ENCODE measurements around the gene SPX. TPM values are rescaled to one million over a fixed set of nuclear protein-coding genes. Genes with fewer than 3 reads are reported as not detected.
A peak's percentile ranks its signal among the peaks of the same experiment; 100 is the strongest.

SPX gene
- total and polyA plus RNA-seq, 7 donors: 0.35 to 0.99 (median 0.68) TPM; not detected in 2

DNA sequence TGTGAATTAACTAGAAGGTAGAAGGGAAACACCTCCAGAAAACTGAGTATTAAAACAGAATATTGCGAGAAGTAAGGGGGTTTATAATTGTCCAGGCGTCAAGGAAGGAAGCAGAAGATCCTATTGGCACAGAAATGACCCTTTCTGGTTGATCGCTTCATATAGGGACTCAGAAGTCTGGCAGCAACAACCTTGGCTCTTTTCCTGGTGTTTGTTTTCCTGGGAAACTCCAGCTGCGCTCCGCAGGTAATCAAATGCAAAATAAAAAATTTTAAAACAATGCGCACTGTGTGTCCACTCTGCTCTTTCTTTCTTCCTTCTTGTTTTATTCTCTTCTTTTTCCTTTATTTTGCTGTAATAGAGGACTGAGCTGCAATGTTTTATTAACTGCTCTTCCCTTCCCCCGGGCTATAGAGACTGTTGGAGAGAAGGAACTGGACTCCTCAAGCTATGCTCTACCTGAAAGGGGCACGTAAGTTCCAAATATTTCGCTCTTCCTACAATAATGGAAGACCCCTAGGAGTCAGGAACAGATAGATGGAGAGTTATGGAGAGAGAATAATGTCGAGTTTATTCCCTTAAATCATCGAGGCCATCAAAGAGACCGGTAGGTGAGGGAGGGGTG is 737 bp downstream of the SPX start:
- no peaks in the 10 kb centered on the region for H3K9me3 ChIP-seq
- H3K27me3 ChIP-seq: no peaks in the 10 kb centered on the region
- intact Hi-C loops (cut with DNase I): no loop called here
- H3K36me3 ChIP-seq: no peaks in the 10 kb centered on the region
- peak overlapping the region; percentile 29 to 70 (median 58) for H3K4me3 ChIP-seq
- H3K4me1 ChIP-seq: peaks cover 0 to 23% (median 19%) of the 10 kb centered on the region in 4 donors
- no peak for TF ChIP-seq POLR2AphosphoS5 (IDR thresholded peaks at IDR 0.05)
- TF ChIP-seq EP300 (IDR thresholded peaks at IDR 0.05): no peak
- TF ChIP-seq, protein P1, sequence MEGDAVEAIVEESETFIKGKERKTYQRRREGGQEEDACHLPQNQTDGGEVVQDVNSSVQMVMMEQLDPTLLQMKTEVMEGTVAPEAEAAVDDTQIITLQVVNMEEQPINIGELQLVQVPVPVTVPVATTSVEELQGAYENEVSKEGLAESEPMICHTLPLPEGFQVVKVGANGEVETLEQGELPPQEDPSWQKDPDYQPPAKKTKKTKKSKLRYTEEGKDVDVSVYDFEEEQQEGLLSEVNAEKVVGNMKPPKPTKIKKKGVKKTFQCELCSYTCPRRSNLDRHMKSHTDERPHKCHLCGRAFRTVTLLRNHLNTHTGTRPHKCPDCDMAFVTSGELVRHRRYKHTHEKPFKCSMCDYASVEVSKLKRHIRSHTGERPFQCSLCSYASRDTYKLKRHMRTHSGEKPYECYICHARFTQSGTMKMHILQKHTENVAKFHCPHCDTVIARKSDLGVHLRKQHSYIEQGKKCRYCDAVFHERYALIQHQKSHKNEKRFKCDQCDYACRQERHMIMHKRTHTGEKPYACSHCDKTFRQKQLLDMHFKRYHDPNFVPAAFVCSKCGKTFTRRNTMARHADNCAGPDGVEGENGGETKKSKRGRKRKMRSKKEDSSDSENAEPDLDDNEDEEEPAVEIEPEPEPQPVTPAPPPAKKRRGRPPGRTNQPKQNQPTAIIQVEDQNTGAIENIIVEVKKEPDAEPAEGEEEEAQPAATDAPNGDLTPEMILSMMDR (IDR thresholded peaks at IDR 0.05): no peak
- no peak for TF ChIP-seq POLR2A (IDR thresholded peaks at IDR 0.05)
- peak overlapping the region in 1 of 4 donors; percentile 56 for H3K27ac ChIP-seq
- 13 to 41% methylated on average over 12 of the region's 12 CpGs for WGBS, 2 donors
- DNase-seq: no peak

DNA sequence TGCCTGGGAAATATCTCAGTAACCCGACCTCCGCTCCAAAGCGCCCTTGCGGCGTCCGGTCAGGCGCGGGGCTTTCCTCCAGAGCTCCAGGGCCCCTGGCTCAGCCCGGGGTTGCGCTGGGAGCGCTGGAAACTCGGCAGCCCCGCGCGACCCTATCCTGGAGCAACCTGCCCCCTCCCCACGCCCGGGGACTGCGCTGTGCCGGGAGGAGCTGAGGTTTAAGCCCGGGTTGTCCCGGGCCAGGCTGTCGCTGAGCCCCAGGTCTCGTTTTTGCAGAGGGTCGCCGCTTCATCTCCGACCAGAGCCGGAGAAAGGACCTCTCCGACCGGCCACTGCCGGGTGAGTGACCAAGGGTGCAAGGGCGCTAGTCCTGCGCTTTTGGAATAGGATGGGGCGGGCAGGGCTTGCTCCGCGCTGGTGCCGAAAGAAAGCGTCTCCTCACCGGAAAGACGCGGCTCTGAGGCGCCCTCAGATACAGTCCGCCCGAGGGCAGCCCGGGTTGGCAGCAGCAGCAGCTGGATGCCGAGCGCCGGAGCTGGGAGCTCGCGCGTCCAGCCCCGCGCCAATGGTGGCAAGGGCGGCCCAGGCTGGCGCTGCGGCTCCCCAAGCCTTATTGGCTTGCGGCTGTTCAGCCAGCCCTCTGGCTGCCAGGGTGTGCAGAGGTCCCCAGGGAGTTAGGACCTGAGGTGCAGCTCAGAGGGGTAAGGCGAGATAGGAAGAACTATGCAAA is 1.5 kb downstream of the SPX start:
- Histone ChIP-seq H3K36me3 (no peaks in the 10 kb centered on the region), H3K27ac (peak overlapping the region; percentile 15 to 64 (median 57)), H3K4me3 (peak overlapping the region; percentile 29 to 70 (median 58)), H3K4me1 (peaks cover 0 to 23% (median 19%) of the 10 kb centered on the region in 4 donors), H3K27me3 (no peaks in the 10 kb centered on the region), H3K9me3 (no peaks in the 10 kb centered on the region)
- TF ChIP-seq POLR2A (IDR thresholded peaks at IDR 0.05): no peak
- peak in 1 of 4 donors; percentile 5 for TF ChIP-seq POLR2AphosphoS5 (IDR thresholded peaks at IDR 0.05)
- intact Hi-C loops (cut with DNase I): no loop called here
- WGBS, 2 donors: 1% methylated on average over 57 of the region's 57 CpGs
- DNase-seq: peak; percentile 74

DNA sequence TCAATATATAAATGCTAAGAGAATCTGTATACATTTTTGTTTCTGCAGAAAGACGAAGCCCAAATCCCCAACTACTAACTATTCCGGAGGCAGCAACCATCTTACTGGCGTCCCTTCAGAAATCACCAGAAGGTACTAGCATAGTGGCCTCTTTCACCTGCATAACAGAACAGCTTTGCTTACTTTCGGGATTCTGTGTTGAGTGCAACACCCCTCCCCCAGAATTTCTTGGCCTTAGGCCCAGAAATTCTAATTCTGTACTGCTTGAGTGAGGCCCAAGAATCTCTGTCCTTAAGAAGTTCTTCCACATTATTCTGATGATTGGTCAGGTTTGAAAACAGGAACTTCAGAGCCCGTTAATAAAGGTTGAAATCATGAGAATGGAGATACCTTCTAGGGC is 2.9 kb downstream of the SPX start:
- Histone ChIP-seq H3K9me3 (no peaks in the 10 kb centered on the region), H3K4me1 (peaks cover 0 to 23% (median 19%) of the 10 kb centered on the region in 4 donors), H3K36me3 (no peaks in the 10 kb centered on the region), H3K27me3 (no peaks in the 10 kb centered on the region), H3K4me3 (no peak overlapping the region), H3K27ac (peak overlapping the region in 1 of 4 donors; percentile 50)
- intact Hi-C loops (cut with DNase I): no loop called here
- 88 to 91% methylated on average over 5 of the region's 5 CpGs for WGBS, 2 donors
- TF ChIP-seq POLR2A (IDR thresholded peaks at IDR 0.05) (no peak), EP300 (IDR thresholded peaks at IDR 0.05) (no peak), POLR2AphosphoS5 (IDR thresholded peaks at IDR 0.05) (no peak)
- TF ChIP-seq, protein P1 (IDR thresholded peaks at IDR 0.05): no peak
- DNase-seq: no peak

DNA sequence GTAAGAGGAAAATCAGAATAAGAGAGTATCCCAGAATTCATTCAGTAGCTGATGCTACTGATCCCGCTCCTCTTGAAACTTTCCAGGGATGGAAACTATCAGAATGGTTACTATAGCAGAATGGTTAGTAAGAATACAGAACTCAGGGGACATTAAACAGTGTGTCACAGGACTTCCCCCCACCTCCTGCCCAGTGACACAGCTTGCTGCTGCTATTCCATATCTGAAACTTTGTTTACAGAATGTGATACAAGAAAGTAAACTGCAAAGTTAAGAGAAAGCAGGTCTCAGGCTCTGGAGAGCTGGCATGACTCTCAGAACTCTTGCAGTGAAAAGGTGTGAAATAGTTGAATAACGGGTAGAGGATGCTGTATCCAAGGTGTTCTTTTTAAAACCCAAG is 3.4 kb downstream of the SPX start:
- intact Hi-C loops (cut with DNase I): no loop called here
- 90 to 92% methylated on average over 2 of the region's 2 CpGs for WGBS, 2 donors
- Histone ChIP-seq H3K9me3 (no peaks in the 10 kb centered on the region), H3K27ac (peak overlapping the region in 1 of 4 donors; percentile 50), H3K36me3 (no peaks in the 10 kb centered on the region), H3K4me1 (peaks cover 0 to 23% (median 19%) of the 10 kb centered on the region in 4 donors), H3K27me3 (no peaks in the 10 kb centered on the region), H3K4me3 (no peak overlapping the region)
- no peak for DNase-seq
- TF ChIP-seq POLR2AphosphoS5 (IDR thresholded peaks at IDR 0.05) (no peak), POLR2A (IDR thresholded peaks at IDR 0.05) (no peak), EP300 (IDR thresholded peaks at IDR 0.05) (no peak)
- TF ChIP-seq, protein P1 (IDR thresholded peaks at IDR 0.05): no peak

DNA sequence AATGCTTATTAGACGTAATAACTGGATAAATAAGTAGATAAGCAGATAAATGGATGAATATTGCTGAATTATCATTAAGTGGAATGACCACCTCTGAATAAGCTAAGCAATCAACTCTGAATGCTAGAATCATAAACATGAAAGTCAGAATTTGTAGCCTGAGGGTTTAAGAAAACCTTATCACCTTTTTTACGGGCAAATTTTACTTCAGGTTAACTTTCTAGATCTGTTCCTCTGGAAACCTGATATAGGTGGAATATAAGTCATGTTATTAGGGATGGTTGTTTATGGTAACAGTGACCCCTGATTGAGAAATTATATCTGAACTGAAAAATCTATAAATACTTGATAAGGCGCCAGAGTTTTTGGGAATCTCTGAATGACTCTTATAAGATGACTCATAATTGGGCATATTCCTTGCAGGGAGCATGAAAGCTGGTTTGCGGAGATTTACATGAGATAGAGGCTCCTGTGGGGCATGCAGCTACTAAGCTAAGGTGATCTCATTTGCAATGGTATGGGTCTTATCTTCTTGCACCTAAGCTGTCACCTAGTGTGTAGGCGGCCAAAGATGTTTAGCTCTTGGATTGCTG is 12.1 kb downstream of the SPX start:
- intact Hi-C loops (cut with DNase I): no loop called here
- WGBS, 2 donors: 91 to 92% methylated on average over 5 of the region's 5 CpGs
- H3K36me3 ChIP-seq: no peaks in the 10 kb centered on the region
- no peak overlapping the region for H3K27ac ChIP-seq
- H3K4me3 ChIP-seq: no peak overlapping the region
- no peak for TF ChIP-seq EP300 (IDR thresholded peaks at IDR 0.05)
- TF ChIP-seq POLR2AphosphoS5 (IDR thresholded peaks at IDR 0.05): no peak
- TF ChIP-seq POLR2A (IDR thresholded peaks at IDR 0.05): no peak
- TF ChIP-seq, protein P1 (IDR thresholded peaks at IDR 0.05): no peak
- H3K4me1 ChIP-seq: no peaks in the 10 kb centered on the region
- H3K9me3 ChIP-seq: no peaks in the 10 kb centered on the region
- H3K27me3 ChIP-seq: no peaks in the 10 kb centered on the region
- no peak for DNase-seq
